ENCODE results near the gene SLC35B1.

SLC35B1 gene

GRCh38 chr17:49707246-49707607, 537 bp downstream of the SLC35B1 start:
- Histone ChIP-seq H3K4me1 (ENCODE audit: insufficient read depth, insufficient read length) (no peaks in the 10 kb centered on the region), H3K9ac (ENCODE audit: insufficient read length, low read depth) (peak overlapping the region; percentile 96), H3K4me3 (ENCODE audit: insufficient read length, low read depth) (peak overlapping the region; percentile 92), H3K36me3 (ENCODE audit: insufficient read depth, insufficient read length, low read length) (peaks cover 57% of the 10 kb centered on the region), H3K27me3 (ENCODE audit: insufficient read depth, insufficient read length) (no peaks in the 10 kb centered on the region), H3K9me3 (ENCODE audit: insufficient read depth, low read length) (no peaks in the 10 kb centered on the region)
- TF ChIP-seq YY1 (IDR thresholded peaks at IDR 0.05; ENCODE audit: insufficient read depth, insufficient read length) = peak; percentile 3
- TF ChIP-seq SUZ12 (IDR thresholded peaks at IDR 0.05; ENCODE audit: extremely low read depth, insufficient read depth, insufficient read length) = no peak
- no peak for TF ChIP-seq ZNF274 (IDR thresholded peaks at IDR 0.05; ENCODE audit: low read depth, low read length)
- no peak for DNase-seq (ENCODE audit: low read depth, low spot score)

GRCh38 chr17:49705254-49705653, 2.5 kb downstream of the SLC35B1 start:
- Histone ChIP-seq H3K36me3 (ENCODE audit: insufficient read depth, insufficient read length, low read length) (peaks cover 62% of the 10 kb centered on the region), H3K4me3 (ENCODE audit: insufficient read length, low read depth) (no peak overlapping the region), H3K9ac (ENCODE audit: insufficient read length, low read depth) (no peak overlapping the region), H3K9me3 (ENCODE audit: insufficient read depth, low read length) (no peaks in the 10 kb centered on the region), H3K4me1 (ENCODE audit: insufficient read depth, insufficient read length) (no peaks in the 10 kb centered on the region), H3K27me3 (ENCODE audit: insufficient read depth, insufficient read length) (no peaks in the 10 kb centered on the region)
- no peak for DNase-seq (ENCODE audit: low read depth, low spot score)
- no peak for TF ChIP-seq SUZ12 (IDR thresholded peaks at IDR 0.05; ENCODE audit: extremely low read depth, insufficient read depth, insufficient read length)
- TF ChIP-seq YY1 (IDR thresholded peaks at IDR 0.05; ENCODE audit: insufficient read depth, insufficient read length) = no peak
- no peak for TF ChIP-seq ZNF274 (IDR thresholded peaks at IDR 0.05; ENCODE audit: low read depth, low read length)

- Histone ChIP-seq H3K9me3 (ENCODE audit: insufficient read depth, low read length) (no peaks in the 10 kb centered on the region), H3K4me3 (ENCODE audit: insufficient read length, low read depth) (no peak overlapping the region), H3K36me3 (ENCODE audit: insufficient read depth, insufficient read length, low read length) (peaks cover 72% of the 10 kb centered on the region), H3K4me1 (ENCODE audit: insufficient read depth, insufficient read length) (no peaks in the 10 kb centered on the region), H3K9ac (ENCODE audit: insufficient read length, low read depth) (no peak overlapping the region), H3K27me3 (ENCODE audit: insufficient read depth, insufficient read length) (no peaks in the 10 kb centered on the region)
- TF ChIP-seq YY1 (IDR thresholded peaks at IDR 0.05; ENCODE audit: insufficient read depth, insufficient read length) (no peak), ZNF274 (IDR thresholded peaks at IDR 0.05; ENCODE audit: low read depth, low read length) (no peak), SUZ12 (IDR thresholded peaks at IDR 0.05; ENCODE audit: extremely low read depth, insufficient read depth, insufficient read length) (no peak)
- peak; percentile 27 for DNase-seq (ENCODE audit: low read depth, low spot score)
Observed at GRCh38 chr17:49703557-49704277, 4.0 kb downstream of the SLC35B1 start.

- Histone ChIP-seq H3K4me1 (ENCODE audit: insufficient read depth, insufficient read length) (no peaks in the 10 kb centered on the region), H3K4me3 (ENCODE audit: insufficient read length, low read depth) (no peak overlapping the region), H3K36me3 (ENCODE audit: insufficient read depth, insufficient read length, low read length) (peaks cover 67% of the 10 kb centered on the region), H3K9me3 (ENCODE audit: insufficient read depth, low read length) (no peaks in the 10 kb centered on the region), H3K27me3 (ENCODE audit: insufficient read depth, insufficient read length) (no peaks in the 10 kb centered on the region), H3K9ac (ENCODE audit: insufficient read length, low read depth) (no peak overlapping the region)
- no peak for DNase-seq (ENCODE audit: low read depth, low spot score)
- TF ChIP-seq YY1 (IDR thresholded peaks at IDR 0.05; ENCODE audit: insufficient read depth, insufficient read length) (no peak), SUZ12 (IDR thresholded peaks at IDR 0.05; ENCODE audit: extremely low read depth, insufficient read depth, insufficient read length) (no peak), ZNF274 (IDR thresholded peaks at IDR 0.05; ENCODE audit: low read depth, low read length) (no peak)
Observed at GRCh38 chr17:49700960-49701359, 6.8 kb downstream of the SLC35B1 start.

GRCh38 chr17:49699966-49700575, 7.7 kb downstream of the SLC35B1 start:
- Histone ChIP-seq H3K36me3 (ENCODE audit: insufficient read depth, insufficient read length, low read length) (peaks cover 58% of the 10 kb centered on the region), H3K4me1 (ENCODE audit: insufficient read depth, insufficient read length) (peaks cover 1% of the 10 kb centered on the region), H3K9ac (ENCODE audit: insufficient read length, low read depth) (no peak overlapping the region), H3K4me3 (ENCODE audit: insufficient read length, low read depth) (no peak overlapping the region), H3K27me3 (ENCODE audit: insufficient read depth, insufficient read length) (no peaks in the 10 kb centered on the region), H3K9me3 (ENCODE audit: insufficient read depth, low read length) (no peaks in the 10 kb centered on the region)
- TF ChIP-seq SUZ12 (IDR thresholded peaks at IDR 0.05; ENCODE audit: extremely low read depth, insufficient read depth, insufficient read length) = no peak
- no peak for TF ChIP-seq ZNF274 (IDR thresholded peaks at IDR 0.05; ENCODE audit: low read depth, low read length)
- TF ChIP-seq YY1 (IDR thresholded peaks at IDR 0.05; ENCODE audit: insufficient read depth, insufficient read length) = no peak
- no peak for DNase-seq (ENCODE audit: low read depth, low spot score)

DNA sequence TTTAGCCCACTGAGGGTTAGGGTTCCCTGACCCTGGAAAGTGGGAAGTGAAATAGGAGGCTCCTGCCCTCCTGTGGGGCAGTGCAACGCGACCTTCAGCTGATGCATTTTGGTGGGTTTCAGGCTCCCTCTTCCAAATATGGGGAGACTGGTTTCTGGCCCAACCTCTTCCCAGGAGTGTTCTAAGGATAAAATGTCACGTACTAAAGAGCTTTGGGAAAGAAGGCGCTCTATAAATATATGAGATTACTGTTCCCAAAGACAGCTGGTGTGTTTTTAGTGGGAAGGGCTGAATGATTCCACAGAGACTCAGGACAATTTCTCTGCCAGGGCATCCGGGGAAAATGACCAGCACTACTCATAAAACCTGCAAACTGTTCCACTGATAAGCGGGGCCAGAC, 9.8 kb downstream of the SLC35B1 start:
- no peaks in the 10 kb centered on the region for H3K9me3 ChIP-seq (ENCODE audit: insufficient read depth, low read length)
- peaks cover 4% of the 10 kb centered on the region for H3K4me1 ChIP-seq (ENCODE audit: insufficient read depth, insufficient read length)
- TF ChIP-seq SUZ12 (IDR thresholded peaks at IDR 0.05; ENCODE audit: extremely low read depth, insufficient read depth, insufficient read length) (no peak), YY1 (IDR thresholded peaks at IDR 0.05; ENCODE audit: insufficient read depth, insufficient read length) (no peak), ZNF274 (IDR thresholded peaks at IDR 0.05; ENCODE audit: low read depth, low read length) (no peak)

GRCh38 chr17:49696233-49696761, 11.5 kb downstream of the SLC35B1 start:
- no peak for DNase-seq (ENCODE audit: low read depth, low spot score)
- no peak overlapping the region for H3K9ac ChIP-seq (ENCODE audit: insufficient read length, low read depth)

More for the DNA sequence above, 9.8 kb downstream of the SLC35B1 start:
- Histone ChIP-seq H3K27me3 (ENCODE audit: insufficient read depth, insufficient read length) (no peaks in the 10 kb centered on the region), H3K36me3 (ENCODE audit: insufficient read depth, insufficient read length, low read length) (peaks cover 37% of the 10 kb centered on the region), H3K4me3 (ENCODE audit: insufficient read length, low read depth) (no peak overlapping the region), H3K9ac (ENCODE audit: insufficient read length, low read depth) (no peak overlapping the region)
- no peak for DNase-seq (ENCODE audit: low read depth, low spot score)

More at GRCh38 chr17:49696233-49696761, 11.5 kb downstream of the SLC35B1 start:
- TF ChIP-seq SUZ12 (IDR thresholded peaks at IDR 0.05; ENCODE audit: extremely low read depth, insufficient read depth, insufficient read length) = no peak
- TF ChIP-seq ZNF274 (IDR thresholded peaks at IDR 0.05; ENCODE audit: low read depth, low read length) = no peak
- TF ChIP-seq YY1 (IDR thresholded peaks at IDR 0.05; ENCODE audit: insufficient read depth, insufficient read length) = no peak
- peaks cover 20% of the 10 kb centered on the region for H3K36me3 ChIP-seq (ENCODE audit: insufficient read depth, insufficient read length, low read length)
- H3K27me3 ChIP-seq (ENCODE audit: insufficient read depth, insufficient read length) = no peaks in the 10 kb centered on the region
- no peaks in the 10 kb centered on the region for H3K9me3 ChIP-seq (ENCODE audit: insufficient read depth, low read length)
- H3K4me3 ChIP-seq (ENCODE audit: insufficient read length, low read depth) = no peak overlapping the region
- H3K4me1 ChIP-seq (ENCODE audit: insufficient read depth, insufficient read length) = peaks cover 7% of the 10 kb centered on the region

Measured in NT2/D1 (cell line).